ENCODE measurements around the gene RYR2.

DNA sequence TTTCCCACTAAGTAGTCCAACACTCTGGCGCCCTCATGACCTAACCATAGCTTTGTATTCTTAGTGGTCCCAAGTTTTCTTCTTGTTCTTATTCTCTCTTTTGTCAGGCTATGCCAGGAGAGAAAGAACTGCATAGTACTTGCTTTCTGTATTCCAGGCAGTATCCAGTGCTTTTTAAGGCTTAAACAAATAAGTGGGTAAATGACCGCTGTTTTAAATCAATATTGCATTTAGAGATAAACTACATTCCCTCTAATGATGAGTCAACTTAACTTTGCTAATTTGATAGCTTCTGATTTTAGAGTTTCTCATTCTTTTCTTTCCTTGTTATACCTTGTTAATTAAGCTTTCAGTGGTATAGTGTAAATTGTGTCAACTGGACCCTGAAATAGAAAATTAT lies 709.1 kb downstream of the RYR2 start:
- TF ChIP-seq, protein P1, sequence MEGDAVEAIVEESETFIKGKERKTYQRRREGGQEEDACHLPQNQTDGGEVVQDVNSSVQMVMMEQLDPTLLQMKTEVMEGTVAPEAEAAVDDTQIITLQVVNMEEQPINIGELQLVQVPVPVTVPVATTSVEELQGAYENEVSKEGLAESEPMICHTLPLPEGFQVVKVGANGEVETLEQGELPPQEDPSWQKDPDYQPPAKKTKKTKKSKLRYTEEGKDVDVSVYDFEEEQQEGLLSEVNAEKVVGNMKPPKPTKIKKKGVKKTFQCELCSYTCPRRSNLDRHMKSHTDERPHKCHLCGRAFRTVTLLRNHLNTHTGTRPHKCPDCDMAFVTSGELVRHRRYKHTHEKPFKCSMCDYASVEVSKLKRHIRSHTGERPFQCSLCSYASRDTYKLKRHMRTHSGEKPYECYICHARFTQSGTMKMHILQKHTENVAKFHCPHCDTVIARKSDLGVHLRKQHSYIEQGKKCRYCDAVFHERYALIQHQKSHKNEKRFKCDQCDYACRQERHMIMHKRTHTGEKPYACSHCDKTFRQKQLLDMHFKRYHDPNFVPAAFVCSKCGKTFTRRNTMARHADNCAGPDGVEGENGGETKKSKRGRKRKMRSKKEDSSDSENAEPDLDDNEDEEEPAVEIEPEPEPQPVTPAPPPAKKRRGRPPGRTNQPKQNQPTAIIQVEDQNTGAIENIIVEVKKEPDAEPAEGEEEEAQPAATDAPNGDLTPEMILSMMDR (IDR thresholded peaks at IDR 0.05) = no peak
- TF ChIP-seq POLR2A (IDR thresholded peaks at IDR 0.05) = no peak
